Caco-2 (cell line): ENCODE measurements around the gene UNG. TPM values are rescaled to one million over a fixed set of nuclear protein-coding genes. Genes with fewer than 3 reads are reported as not detected.

ENCODE experiments used
- BruUV-seq: library from RNA; stranded (reverse); fragments of 400-500 nt; replicated peaks from 2 replicates; lab custom pipeline; 2021; lab: Mats Ljungman, UMichigan
- CTCF ChIA-PET: fragments of 300-600 bp; sonication (Branson Sonifier 250); formaldehyde crosslinking; loops from one replicate; lab custom pipeline; 2022; ENCODE audit warnings: antibody characterized with exemption; lab: Charles Lee
- POLR2A ChIA-PET: fragments of 300-600 bp; sonication (Branson Sonifier 250); formaldehyde crosslinking; loops from one replicate; lab custom pipeline; 2022; ENCODE audit warnings: antibody characterized with exemption; lab: Charles Lee
- DNase-seq, 2 experiments: peaks; one replicate each; pipeline versions ENCODE4 v3.0.0 to v3.0.0-alpha.2; 2020 to 2022
- H3K27me3 ChIP-seq: replicated peaks from 2 replicates; pipeline ENCODE4 v1.6.0; 2011; ENCODE audit warnings: low read length; ENCODE audit not compliant: control insufficient read depth, insufficient read depth
- H3K36me3 ChIP-seq: 2 replicates; pipeline ENCODE4 v1.5.1; 2011; ENCODE audit warnings: low read length; ENCODE audit not compliant: control insufficient read depth, insufficient read depth
- H3K4me1 ChIP-seq: fragments of 250-450 bp; sonication (Bioruptor Pico); 2 replicates; pipeline ENCODE4 v1.5.1; 2020; ENCODE audit warnings: mild to moderate bottlenecking
- H3K4me3 ChIP-seq: 2 replicates; pipeline ENCODE4 v1.5.1; 2011; ENCODE audit warnings: low read depth, mild to moderate bottlenecking, control low read depth, low read length
- H3K9me3 ChIP-seq: fragments of 250-450 bp; sonication (Bioruptor Pico); 2 replicates; pipeline ENCODE4 v1.5.1; 2020; ENCODE audit warnings: mild to moderate bottlenecking, moderate library complexity
- H3K27ac Mint-ChIP-seq: one replicate; pipeline ENCODE4 v1.8.0; 2022; ENCODE audit warnings: mixed read lengths; ENCODE audit not compliant: unreplicated experiment
- H3K27me3 Mint-ChIP-seq: one replicate; pipeline ENCODE4 v1.8.0; 2022; ENCODE audit warnings: mixed read lengths; ENCODE audit not compliant: insufficient read depth, unreplicated experiment
- H3K36me3 Mint-ChIP-seq: one replicate; pipeline ENCODE4 v1.8.0; 2022; ENCODE audit warnings: mild to moderate bottlenecking, mixed read lengths; ENCODE audit not compliant: insufficient read depth, unreplicated experiment
- H3K4me1 Mint-ChIP-seq: one replicate; pipeline ENCODE4 v1.8.0; 2022; ENCODE audit warnings: low read depth, mixed read lengths; ENCODE audit not compliant: unreplicated experiment
- H3K4me3 Mint-ChIP-seq: one replicate; pipeline ENCODE4 v1.8.0; 2022; ENCODE audit warnings: mild to moderate bottlenecking, moderate library complexity, mixed read lengths; ENCODE audit not compliant: unreplicated experiment
- H3K9me3 Mint-ChIP-seq: one replicate; pipeline ENCODE4 v1.8.0; 2022; ENCODE audit warnings: mixed read lengths; ENCODE audit not compliant: unreplicated experiment
- intact Hi-C: fragments of 100-400 bp; cut with micrococcal nuclease; formaldehyde crosslinking; loops from one replicate; pipeline ENCODE4 v1.10.0; 2022; ENCODE audit not compliant: unreplicated experiment
- total RNA-seq: library from RNA; stranded (reverse); gene quantifications from 2 replicates; pipeline ENCODE4 v1.2.3, GENCODE V29; 2022
- TF ChIP-seq, protein P1 (sequence below), 2 experiments: fragments of 200-600 bp in 1 of 2; IDR thresholded peaks; 1 replicate in 1 of 2; 2 replicates in 1 of 2; pipeline versions ENCODE4 v1.5.1 to v1.8.0; 2011 to 2022; ENCODE audit warnings: antibody characterized with exemption in 1 of 2, control low read depth in 1 of 2, inconsistent platforms in 1 of 2, low read depth in 1 of 2, low read length in 1 of 2, mild to moderate bottlenecking in 1 of 2, moderate library complexity in 1 of 2; ENCODE audit not compliant: insufficient read depth in 1 of 2, severe bottlenecking in 1 of 2, unreplicated experiment in 1 of 2

UNG gene
- total RNA-seq, 1 experiment from 2014 or later: 78.3 TPM

DNA sequence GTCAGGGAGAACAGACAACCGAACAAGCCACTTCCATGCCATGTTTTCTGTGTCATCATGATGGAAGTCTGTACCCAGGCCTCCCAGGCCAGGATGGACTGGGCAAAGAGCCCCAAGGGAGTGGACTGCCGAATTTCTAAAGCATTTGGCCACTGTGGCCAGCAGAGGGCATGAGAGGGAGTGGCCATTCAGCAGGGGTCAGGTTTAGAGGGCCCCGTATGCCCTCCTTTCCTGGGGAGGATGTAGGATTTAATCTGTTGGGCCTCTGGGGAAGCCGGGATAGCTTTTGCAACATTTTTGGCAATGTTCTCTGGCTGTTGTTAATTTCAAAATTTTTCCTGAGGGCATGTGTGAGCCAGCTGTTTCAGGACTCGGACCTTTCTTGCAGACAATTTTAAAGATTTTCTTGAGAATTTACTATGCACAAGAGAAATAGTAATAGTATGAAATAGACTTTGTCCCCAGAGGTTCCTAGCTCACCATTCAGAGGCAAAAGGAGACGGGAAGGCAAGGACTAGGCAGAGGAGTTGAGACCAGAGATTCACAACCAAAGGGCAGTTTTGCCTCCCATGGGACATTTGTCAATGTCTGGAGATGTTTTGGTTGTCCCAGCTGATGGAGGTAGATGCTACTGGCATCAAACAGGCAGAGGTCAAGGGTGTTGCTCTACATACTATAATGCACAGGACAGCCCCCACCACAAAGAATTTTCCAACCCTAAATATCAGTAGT is 37.0 kb downstream of the UNG start:
- Histone ChIP-seq H3K4me1 (no peaks in the 10 kb centered on the region), H3K4me3 (no peak overlapping the region), H3K36me3 (no peaks in the 10 kb centered on the region), H3K27me3 (no peaks in the 10 kb centered on the region), H3K9me3 (peaks cover 6% of the 10 kb centered on the region)
- Mint-ChIP-seq H3K4me1 (no peaks in the 10 kb centered on the region), H3K27ac (no peak overlapping the region), H3K36me3 (peaks cover 5% of the 10 kb centered on the region), H3K4me3 (no peak overlapping the region), H3K27me3 (no peaks in the 10 kb centered on the region), H3K9me3 (peaks cover 9% of the 10 kb centered on the region)
- CTCF ChIA-PET: interaction anchor here (0.9 kb wide), 1 partner anchor 21 kb away, joined by 3 read pairs; no protein-coding TSS in a partner anchor
- POLR2A ChIA-PET: no interaction called here
- BruUV-seq: no TSS peak
- intact Hi-C loops: no loop called here
- TF ChIP-seq, protein P1, sequence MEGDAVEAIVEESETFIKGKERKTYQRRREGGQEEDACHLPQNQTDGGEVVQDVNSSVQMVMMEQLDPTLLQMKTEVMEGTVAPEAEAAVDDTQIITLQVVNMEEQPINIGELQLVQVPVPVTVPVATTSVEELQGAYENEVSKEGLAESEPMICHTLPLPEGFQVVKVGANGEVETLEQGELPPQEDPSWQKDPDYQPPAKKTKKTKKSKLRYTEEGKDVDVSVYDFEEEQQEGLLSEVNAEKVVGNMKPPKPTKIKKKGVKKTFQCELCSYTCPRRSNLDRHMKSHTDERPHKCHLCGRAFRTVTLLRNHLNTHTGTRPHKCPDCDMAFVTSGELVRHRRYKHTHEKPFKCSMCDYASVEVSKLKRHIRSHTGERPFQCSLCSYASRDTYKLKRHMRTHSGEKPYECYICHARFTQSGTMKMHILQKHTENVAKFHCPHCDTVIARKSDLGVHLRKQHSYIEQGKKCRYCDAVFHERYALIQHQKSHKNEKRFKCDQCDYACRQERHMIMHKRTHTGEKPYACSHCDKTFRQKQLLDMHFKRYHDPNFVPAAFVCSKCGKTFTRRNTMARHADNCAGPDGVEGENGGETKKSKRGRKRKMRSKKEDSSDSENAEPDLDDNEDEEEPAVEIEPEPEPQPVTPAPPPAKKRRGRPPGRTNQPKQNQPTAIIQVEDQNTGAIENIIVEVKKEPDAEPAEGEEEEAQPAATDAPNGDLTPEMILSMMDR (IDR thresholded peaks at IDR 0.05; ENCODE audit: insufficient read depth in 1 of 2, low read depth in 1 of 2, low read length in 1 of 2, severe bottlenecking in 1 of 2, unreplicated experiment in 1 of 2): peak; percentile 74 to 76
- DNase-seq: peak in 1 of 2 experiments; percentile 58

DNA sequence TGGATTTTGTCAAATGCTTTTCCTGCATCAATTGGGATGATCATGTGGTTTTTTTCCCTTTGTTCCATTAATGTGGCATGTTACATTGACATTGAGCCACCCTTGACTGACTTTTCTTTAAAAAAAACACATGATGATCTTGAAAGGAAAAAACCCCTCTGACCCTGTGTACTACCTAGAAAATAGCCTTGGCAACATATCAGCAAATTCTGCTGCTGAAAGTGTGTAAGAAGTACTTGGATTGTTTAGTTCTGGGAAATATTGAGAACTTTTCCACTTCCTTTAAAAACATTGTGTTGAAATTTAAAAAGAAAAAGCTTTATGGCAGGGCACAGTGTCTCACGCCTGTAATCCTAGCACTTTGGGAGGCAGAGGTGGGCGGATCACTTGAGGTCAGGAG is 39.7 kb downstream of the UNG start:
- H3K9me3 ChIP-seq: peaks cover 6% of the 10 kb centered on the region
- no TSS peak for BruUV-seq
- no peak overlapping the region for H3K4me3 ChIP-seq
- Mint-ChIP-seq H3K9me3 (peaks cover 9% of the 10 kb centered on the region), H3K4me3 (no peak overlapping the region), H3K36me3 (peaks cover 5% of the 10 kb centered on the region), H3K27ac (no peak overlapping the region), H3K4me1 (no peaks in the 10 kb centered on the region), H3K27me3 (no peaks in the 10 kb centered on the region)
- TF ChIP-seq, protein P1 (IDR thresholded peaks at IDR 0.05; ENCODE audit: insufficient read depth in 1 of 2, low read depth in 1 of 2, low read length in 1 of 2, severe bottlenecking in 1 of 2, unreplicated experiment in 1 of 2): no peak
- H3K36me3 ChIP-seq: no peaks in the 10 kb centered on the region
- CTCF ChIA-PET: interaction anchor here (0.8 to 0.9 kb wide), 2 partner anchors 10 to 23 kb away, joined by 3 read pairs; no protein-coding TSS in a partner anchor
- DNase-seq: no peak
- no peaks in the 10 kb centered on the region for H3K27me3 ChIP-seq
- POLR2A ChIA-PET: no interaction called here
- H3K4me1 ChIP-seq: no peaks in the 10 kb centered on the region
- intact Hi-C loops: no loop called here

DNA sequence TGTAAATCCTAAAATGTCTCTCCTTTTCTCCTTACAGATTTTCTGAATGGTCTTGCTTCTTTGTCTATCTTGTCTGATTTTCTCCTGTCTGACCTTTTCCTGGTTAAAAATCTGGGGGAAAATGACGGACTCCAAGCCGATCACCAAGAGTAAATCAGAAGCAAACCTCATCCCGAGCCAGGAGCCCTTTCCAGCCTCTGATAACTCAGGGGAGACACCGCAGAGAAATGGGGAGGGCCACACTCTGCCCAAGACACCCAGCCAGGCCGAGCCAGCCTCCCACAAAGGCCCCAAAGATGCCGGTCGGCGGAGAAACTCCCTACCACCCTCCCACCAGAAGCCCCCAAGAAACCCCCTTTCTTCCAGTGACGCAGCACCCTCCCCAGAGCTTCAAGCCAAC is 42.0 kb downstream of the UNG start:
- Mint-ChIP-seq H3K27me3 (no peaks in the 10 kb centered on the region), H3K27ac (no peak overlapping the region), H3K4me1 (no peaks in the 10 kb centered on the region), H3K4me3 (no peak overlapping the region), H3K9me3 (peaks cover 9% of the 10 kb centered on the region), H3K36me3 (no peaks in the 10 kb centered on the region)
- Histone ChIP-seq H3K4me3 (no peak overlapping the region), H3K9me3 (peaks cover 6% of the 10 kb centered on the region), H3K4me1 (peaks cover 3% of the 10 kb centered on the region; the same call in 1 of the 2 replicates), H3K36me3 (no peaks in the 10 kb centered on the region), H3K27me3 (no peaks in the 10 kb centered on the region)
- BruUV-seq: no TSS peak
- CTCF ChIA-PET: interaction anchor here (0.9 kb wide), 1 partner anchor 15 kb away, joined by 3 read pairs; no protein-coding TSS in a partner anchor
- TF ChIP-seq, protein P1 (IDR thresholded peaks at IDR 0.05; ENCODE audit: insufficient read depth in 1 of 2, low read depth in 1 of 2, low read length in 1 of 2, severe bottlenecking in 1 of 2, unreplicated experiment in 1 of 2): no peak
- intact Hi-C loops: no loop called here
- DNase-seq: no peak
- POLR2A ChIA-PET: no interaction called here
